ENCODE results near the gene IMMP2L.

The IMMP2L gene

DNA sequence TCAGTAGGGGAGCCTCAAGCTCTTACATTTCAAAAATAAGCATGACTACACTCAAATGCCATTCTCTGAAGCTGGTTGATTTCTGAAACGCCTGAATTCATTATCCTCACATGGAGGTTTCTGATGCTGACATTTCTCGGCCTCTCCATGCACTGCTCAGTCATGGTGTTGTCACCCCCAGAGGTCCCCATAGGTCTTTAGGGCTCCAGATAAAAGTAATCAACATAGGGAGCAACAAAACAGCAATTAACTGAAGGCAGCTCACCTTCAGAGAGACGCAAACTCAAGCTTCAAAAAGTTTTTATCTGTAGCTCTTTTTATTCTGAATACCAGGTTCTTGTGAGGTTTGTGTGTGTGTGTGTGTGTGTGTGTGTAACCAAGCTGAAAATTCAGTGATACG lies 694.5 kb downstream of the IMMP2L start:
- no peak overlapping the region for H3K4me3 ChIP-seq (ENCODE audit: control insufficient read depth, low read depth, low read length)
- TF ChIP-seq, protein P1, sequence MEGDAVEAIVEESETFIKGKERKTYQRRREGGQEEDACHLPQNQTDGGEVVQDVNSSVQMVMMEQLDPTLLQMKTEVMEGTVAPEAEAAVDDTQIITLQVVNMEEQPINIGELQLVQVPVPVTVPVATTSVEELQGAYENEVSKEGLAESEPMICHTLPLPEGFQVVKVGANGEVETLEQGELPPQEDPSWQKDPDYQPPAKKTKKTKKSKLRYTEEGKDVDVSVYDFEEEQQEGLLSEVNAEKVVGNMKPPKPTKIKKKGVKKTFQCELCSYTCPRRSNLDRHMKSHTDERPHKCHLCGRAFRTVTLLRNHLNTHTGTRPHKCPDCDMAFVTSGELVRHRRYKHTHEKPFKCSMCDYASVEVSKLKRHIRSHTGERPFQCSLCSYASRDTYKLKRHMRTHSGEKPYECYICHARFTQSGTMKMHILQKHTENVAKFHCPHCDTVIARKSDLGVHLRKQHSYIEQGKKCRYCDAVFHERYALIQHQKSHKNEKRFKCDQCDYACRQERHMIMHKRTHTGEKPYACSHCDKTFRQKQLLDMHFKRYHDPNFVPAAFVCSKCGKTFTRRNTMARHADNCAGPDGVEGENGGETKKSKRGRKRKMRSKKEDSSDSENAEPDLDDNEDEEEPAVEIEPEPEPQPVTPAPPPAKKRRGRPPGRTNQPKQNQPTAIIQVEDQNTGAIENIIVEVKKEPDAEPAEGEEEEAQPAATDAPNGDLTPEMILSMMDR (conservative IDR thresholded peaks at IDR 0.05; ENCODE audit: control insufficient read depth, insufficient read depth, low read depth, low read length): no peak
- no peak for DNase-seq (ENCODE audit: low read depth)

DNA sequence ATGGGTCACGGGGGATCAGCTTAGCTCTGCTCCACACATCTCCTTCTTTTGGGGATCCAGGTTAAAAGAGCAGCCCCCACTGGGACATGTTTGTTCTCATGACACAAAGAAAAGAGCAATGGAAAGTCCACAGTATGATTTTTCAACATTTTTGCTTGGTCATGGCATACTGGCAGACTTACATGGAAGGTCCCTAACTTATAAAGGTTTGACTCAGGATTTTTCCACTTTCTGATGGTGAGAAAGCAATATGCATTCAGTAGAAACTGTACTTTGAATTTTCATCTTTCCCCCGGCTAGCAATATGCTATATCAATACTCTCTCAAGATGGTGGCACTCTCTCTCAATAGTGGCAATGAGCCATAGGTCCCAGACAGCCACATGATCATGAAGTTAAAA lies 699.0 kb downstream of the IMMP2L start:
- TF ChIP-seq, protein P1 (conservative IDR thresholded peaks at IDR 0.05; ENCODE audit: control insufficient read depth, insufficient read depth, low read depth, low read length): no peak

DNA sequence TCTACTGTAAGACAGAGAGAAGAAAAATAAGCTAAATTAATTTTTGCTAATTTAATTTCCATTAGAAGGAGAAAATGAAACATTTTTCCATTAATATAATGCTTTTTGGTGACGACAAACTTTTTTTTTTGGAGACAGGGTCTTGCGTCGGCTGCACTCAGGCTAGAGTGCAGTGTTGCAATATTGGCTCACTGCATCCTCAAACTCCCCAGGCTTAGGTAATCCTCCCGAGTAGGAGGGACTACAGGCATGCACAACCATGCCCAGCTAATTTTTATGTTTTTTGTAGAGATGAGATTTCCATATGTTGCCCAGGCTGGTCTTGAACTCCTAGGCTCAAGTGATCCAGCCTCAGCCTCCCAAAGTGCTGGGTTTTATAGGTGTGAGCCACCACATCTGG lies 701.1 kb downstream of the IMMP2L start:
- TF ChIP-seq, protein P1 (conservative IDR thresholded peaks at IDR 0.05; ENCODE audit: control insufficient read depth, insufficient read depth, low read depth, low read length): no peak
- DNase-seq (ENCODE audit: low read depth): no peak
- no peak overlapping the region for H3K4me3 ChIP-seq (ENCODE audit: control insufficient read depth, low read depth, low read length)

More for the DNA sequence above, 699.0 kb downstream of the IMMP2L start:
- no peak overlapping the region for H3K4me3 ChIP-seq (ENCODE audit: control insufficient read depth, low read depth, low read length)
- DNase-seq (ENCODE audit: low read depth): no peak

DNA sequence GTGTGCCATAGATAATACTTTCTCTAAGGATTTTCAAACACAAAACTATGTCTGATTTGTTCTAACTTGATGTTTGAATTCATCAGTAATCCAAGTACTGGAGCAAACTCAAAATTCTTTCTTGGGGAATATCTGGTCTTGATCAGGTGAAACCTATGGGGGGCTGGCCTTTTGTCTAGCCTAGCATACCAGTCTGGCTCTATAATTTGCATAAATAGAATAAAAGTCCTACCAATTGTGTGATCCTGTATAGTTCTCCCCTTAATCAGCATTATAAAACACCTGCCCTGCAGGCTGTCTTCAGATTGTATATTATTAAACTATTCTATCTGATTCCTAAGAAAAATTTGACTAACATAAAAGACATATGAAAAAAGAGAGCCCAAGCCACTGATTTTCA lies 705.2 kb downstream of the IMMP2L start:
- DNase-seq (ENCODE audit: low read depth): no peak
- no peak overlapping the region for H3K4me3 ChIP-seq (ENCODE audit: control insufficient read depth, low read depth, low read length)

DNA sequence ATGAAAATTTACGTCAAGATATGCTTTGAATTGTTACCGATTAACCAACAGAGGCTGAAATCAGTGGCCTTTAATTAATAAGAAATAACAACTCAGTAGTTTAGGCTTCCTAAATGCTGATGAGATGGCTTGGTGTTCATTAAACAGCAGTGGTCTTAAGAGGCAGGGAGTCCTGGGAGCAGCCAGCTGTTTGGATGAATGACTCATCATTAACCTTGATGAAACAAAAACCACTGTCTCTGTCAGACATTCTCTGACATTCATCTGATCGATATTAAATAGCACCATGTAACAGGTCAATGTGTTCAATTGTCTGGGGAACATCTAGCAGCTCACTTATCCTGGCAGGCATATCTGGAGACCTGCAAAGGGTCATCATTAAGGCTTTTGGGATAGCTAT lies 705.6 kb downstream of the IMMP2L start:
- H3K4me3 ChIP-seq (ENCODE audit: control insufficient read depth, low read depth, low read length): no peak overlapping the region
- DNase-seq (ENCODE audit: low read depth): peak; percentile 37
- TF ChIP-seq, protein P1 (conservative IDR thresholded peaks at IDR 0.05; ENCODE audit: control insufficient read depth, insufficient read depth, low read depth, low read length): no peak

More for the DNA sequence above, 705.2 kb downstream of the IMMP2L start:
- TF ChIP-seq, protein P1 (conservative IDR thresholded peaks at IDR 0.05; ENCODE audit: control insufficient read depth, insufficient read depth, low read depth, low read length): no peak

DNA sequence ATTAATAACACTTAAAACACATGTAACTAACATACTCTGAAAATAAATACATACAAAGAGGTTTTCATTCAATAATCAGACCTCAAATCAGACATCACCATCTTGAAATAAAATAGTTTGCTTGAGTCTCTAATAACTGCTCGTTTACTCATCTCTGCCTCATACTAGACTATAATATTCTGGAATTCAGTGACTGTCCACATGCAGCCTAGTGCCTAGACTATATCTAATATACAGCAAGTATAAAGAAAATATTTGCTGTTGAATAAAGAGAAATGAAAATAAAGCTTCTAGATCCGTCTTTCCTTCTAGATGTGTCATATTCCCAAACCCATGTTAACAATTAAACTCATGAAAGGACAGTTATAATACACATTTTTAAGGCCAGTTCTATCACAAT lies 707.6 kb downstream of the IMMP2L start:
- no peak overlapping the region for H3K4me3 ChIP-seq (ENCODE audit: control insufficient read depth, low read depth, low read length)
- TF ChIP-seq, protein P1 (conservative IDR thresholded peaks at IDR 0.05; ENCODE audit: control insufficient read depth, insufficient read depth, low read depth, low read length): no peak
- no peak for DNase-seq (ENCODE audit: low read depth)

DNA sequence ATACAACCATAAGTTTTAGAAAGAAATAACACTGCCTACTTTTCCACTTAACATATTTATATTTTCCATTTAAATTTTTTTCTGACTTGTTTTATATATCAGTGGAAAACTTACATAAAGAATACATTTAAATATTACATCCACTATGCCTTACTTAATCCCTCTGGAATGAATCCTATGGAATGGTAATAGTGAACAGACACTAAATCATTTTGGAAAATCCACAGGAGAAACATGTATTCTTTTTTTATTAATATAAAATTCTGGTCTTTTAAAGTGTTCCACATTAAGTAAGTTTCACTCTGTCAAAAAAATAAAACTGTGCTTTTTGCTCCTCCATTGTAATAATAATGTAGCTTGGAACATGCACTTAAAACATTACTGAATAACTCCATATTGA lies 708.1 kb downstream of the IMMP2L start:
- TF ChIP-seq, protein P1 (conservative IDR thresholded peaks at IDR 0.05; ENCODE audit: control insufficient read depth, insufficient read depth, low read depth, low read length): no peak
- DNase-seq (ENCODE audit: low read depth): no peak
- no peak overlapping the region for H3K4me3 ChIP-seq (ENCODE audit: control insufficient read depth, low read depth, low read length)
